A172 (cell line): ENCODE measurements around the gene RAB22A. TPM values are rescaled to one million over a fixed set of nuclear protein-coding genes. Genes with fewer than 3 reads are reported as not detected.

Experiments
- DNase-seq: peaks from one replicate; pipeline ENCODE4 v3.0.0-alpha.2; 2015; ENCODE audit warnings: low spot score
- total RNA-seq: library from RNA; depleted of rRNA; stranded (reverse); fragments of >200 nt; shearing (Covaris generic); gene quantifications from 2 replicates; pipeline ENCODE4 v1.2.3, GENCODE V29; 2014

RAB22A gene
- total RNA-seq, 1 experiment from 2014 or later, result 29.0 TPM

- no peak for DNase-seq
Observed at GRCh38 chr20:58388028-58388601, 78.6 kb downstream of the RAB22A start.

GRCh38 chr20:58388882-58389323, 79.4 kb downstream of the RAB22A start, which contains the start of gene VAPB:
TSS of gene VAPB (plus strand) at chr20:58389229. CDS start at chr20:58389460, 231 bp downstream.
- DNase-seq, result peak; percentile 84

- no peak for DNase-seq
Observed at GRCh38 chr20:58389324-58389967, 79.9 kb downstream of the RAB22A start.

- DNase-seq, result no peak
Observed at GRCh38 chr20:58389968-58390658, 80.6 kb downstream of the RAB22A start.

- DNase-seq, result no peak
Observed at GRCh38 chr20:58390659-58391035, 81.1 kb downstream of the RAB22A start.

GRCh38 chr20:58392286-58392685, 82.8 kb downstream of the RAB22A start:
- DNase-seq, result no peak

GRCh38 chr20:58393299-58393698, 83.8 kb downstream of the RAB22A start:
- DNase-seq, result no peak

- DNase-seq, result no peak
Observed at GRCh38 chr20:58394801-58395200, 85.3 kb downstream of the RAB22A start.

- DNase-seq, result no peak
Observed at GRCh38 chr20:58395604-58396003, 86.1 kb downstream of the RAB22A start.

- DNase-seq, result no peak
Observed at GRCh38 chr20:58397429-58397828, 87.9 kb downstream of the RAB22A start.

- no peak for DNase-seq
Observed at GRCh38 chr20:58398254-58398653, 88.7 kb downstream of the RAB22A start.

- no peak for DNase-seq
Observed at GRCh38 chr20:58399926-58400325, 90.4 kb downstream of the RAB22A start.

GRCh38 chr20:58401162-58401561, 91.6 kb downstream of the RAB22A start:
- no peak for DNase-seq

GRCh38 chr20:58402305-58402704, 92.8 kb downstream of the RAB22A start:
- DNase-seq, result no peak

- DNase-seq, result no peak
Observed at GRCh38 chr20:58402827-58403226, 93.3 kb downstream of the RAB22A start.

- no peak for DNase-seq
Observed at GRCh38 chr20:58403272-58403671, 93.8 kb downstream of the RAB22A start.

GRCh38 chr20:58405504-58406291, 96.2 kb downstream of the RAB22A start:
- DNase-seq, result no peak

GRCh38 chr20:58406422-58407001, 97.0 kb downstream of the RAB22A start:
- peak; percentile 23 for DNase-seq

GRCh38 chr20:58407201-58407873, 97.8 kb downstream of the RAB22A start:
- peak; percentile 48 for DNase-seq

- DNase-seq, result no peak
Observed at GRCh38 chr20:58407966-58408557, 98.5 kb downstream of the RAB22A start.
